GM23338 (cell line): ENCODE measurements around the gene FOXA1. TPM values are rescaled to one million over a fixed set of nuclear protein-coding genes. Genes with fewer than 3 reads are reported as not detected.

ENCODE experiments used
- ATAC-seq: fragments of 200-7000 bp; cut with Tn5 transposase; 3 replicates; pipeline ENCODE4 v1.9.1; 2020
- DNase-seq: peaks from one replicate; pipeline ENCODE4 v3.0.0-alpha.2; 2015; ENCODE audit warnings: low spot score
- H2AFZ ChIP-seq: fragments of 200-600 bp; sonication (generic); 2 replicates; pipeline ENCODE4 v1.8.0; 2016; ENCODE audit warnings: antibody characterized with exemption, mild to moderate bottlenecking, moderate library complexity
- H3F3A ChIP-seq: fragments of 200-600 bp; sonication (generic); replicated peaks from 2 replicates; pipeline ENCODE4 v1.8.0; 2017; ENCODE audit warnings: antibody characterized with exemption, mixed run types, low read depth
- H3K27ac ChIP-seq: fragments of 200-600 bp; sonication (generic); 2 replicates; pipeline ENCODE4 v1.6.1; 2016; ENCODE audit warnings: low read depth
- H3K27me3 ChIP-seq: fragments of 200-600 bp; sonication (generic); 2 replicates; pipeline ENCODE4 v1.8.0; 2016; ENCODE audit warnings: mild to moderate bottlenecking, mixed run types, moderate library complexity; ENCODE audit not compliant: insufficient read depth
- H3K36me3 ChIP-seq: fragments of 200-600 bp; sonication (generic); 2 replicates; pipeline ENCODE4 v1.8.0; 2016; ENCODE audit warnings: mild to moderate bottlenecking; ENCODE audit not compliant: insufficient read depth
- H3K4me1 ChIP-seq: fragments of 200-600 bp; sonication (generic); 2 replicates; pipeline ENCODE4 v1.8.0; 2016; ENCODE audit warnings: mild to moderate bottlenecking, moderate library complexity; ENCODE audit not compliant: insufficient read depth
- H3K4me2 ChIP-seq: fragments of 200-600 bp; sonication (generic); 2 replicates; pipeline ENCODE4 v1.7.1; 2017; ENCODE audit warnings: mixed run types
- H3K4me3 ChIP-seq: fragments of 200-600 bp; sonication (generic); 2 replicates; pipeline ENCODE4 v1.6.1; 2016; ENCODE audit warnings: mixed run types
- H3K79me2 ChIP-seq: fragments of 200-600 bp; sonication (generic); replicated peaks from 2 replicates; pipeline ENCODE4 v1.8.0; 2017; ENCODE audit warnings: mild to moderate bottlenecking; ENCODE audit not compliant: insufficient read depth
- H3K9me2 ChIP-seq: fragments of 200-600 bp; sonication (generic); 2 replicates; pipeline ENCODE4 v1.8.0; 2017; ENCODE audit not compliant: insufficient read depth
- H4K20me1 ChIP-seq: fragments of 200-600 bp; sonication (generic); replicated peaks from 2 replicates; pipeline ENCODE4 v1.8.0; 2017; ENCODE audit warnings: mild to moderate bottlenecking; ENCODE audit not compliant: insufficient read depth
- H3K27ac Mint-ChIP-seq: 2 replicates; pipeline ENCODE4 v1.8.0; 2020; ENCODE audit warnings: inconsistent platforms, mild to moderate bottlenecking, moderate library complexity, mixed read lengths
- H3K27me3 Mint-ChIP-seq: 3 replicates; pipeline ENCODE4 v1.8.0; 2022; ENCODE audit warnings: low read depth, mild to moderate bottlenecking, moderate library complexity, mixed read lengths, inconsistent platforms; ENCODE audit not compliant: insufficient read depth, poor library complexity
- H3K36me3 Mint-ChIP-seq: 3 replicates; pipeline ENCODE4 v1.8.0; 2021; ENCODE audit warnings: low read depth, mild to moderate bottlenecking, inconsistent platforms, moderate library complexity, mixed read lengths
- H3K4me1 Mint-ChIP-seq: 3 replicates; pipeline ENCODE4 v1.8.0; 2020; ENCODE audit warnings: mild to moderate bottlenecking, inconsistent platforms, mixed read lengths
- H3K4me3 Mint-ChIP-seq: 3 replicates; pipeline ENCODE4 v1.8.0; 2021; ENCODE audit warnings: moderate library complexity, mild to moderate bottlenecking, inconsistent platforms, mixed read lengths
- H3K9me3 Mint-ChIP-seq: 3 replicates; pipeline ENCODE4 v1.8.0; 2020; ENCODE audit warnings: moderate library complexity, mild to moderate bottlenecking, inconsistent platforms, mixed read lengths
- EZH2 ChIP-seq: fragments of 200-600 bp; sonication (generic); IDR thresholded peaks from one replicate; pipeline ENCODE4 v1.8.0; 2017; ENCODE audit warnings: antibody characterized with exemption, mild to moderate bottlenecking, low read depth; ENCODE audit not compliant: unreplicated experiment
- EZH2phosphoT487 ChIP-seq: fragments of 200-600 bp; sonication (generic); IDR thresholded peaks from one replicate; pipeline ENCODE4 v1.8.1; 2018; ENCODE audit warnings: antibody characterized with exemption; ENCODE audit not compliant: unreplicated experiment
- NANOG ChIP-seq: IDR thresholded peaks from 2 replicates; pipeline ENCODE4 v1.6.1; 2016; ENCODE audit warnings: antibody characterized with exemption, borderline replicate concordance
- ZNF114 ChIP-seq: fragments of 250-450 bp; sonication (Bioruptor Pico); IDR thresholded peaks from 2 replicates; pipeline ENCODE4 v1.5.0; 2020; ENCODE audit warnings: mild to moderate bottlenecking, moderate library complexity
- ZNF462 ChIP-seq: fragments of 250-450 bp; sonication (Bioruptor Pico); IDR thresholded peaks from 2 replicates; pipeline ENCODE4 v1.5.0; 2020; ENCODE audit warnings: mild to moderate bottlenecking, moderate library complexity
- polyA plus RNA-seq: library from polyadenylated mRNA; unstranded; fragments of >200 nt; fragmentation: Nextera tagmentation; extraction: Ambion mirVana; gene quantifications from 2 replicates; pipeline ENCODE4 v1.2.1, GENCODE V29; 2016
- total RNA-seq: library from RNA; depleted of rRNA; stranded (reverse); fragments of >200 nt; shearing (Covaris generic); gene quantifications from 2 replicates; pipeline ENCODE4 v1.2.3, GENCODE V29; 2014
- TF ChIP-seq, protein P1 (sequence below): IDR thresholded peaks from one replicate; pipeline ENCODE4 v1.6.1; 2018; ENCODE audit warnings: antibody characterized with exemption; ENCODE audit not compliant: unreplicated experiment

The FOXA1 gene
- total and polyA plus RNA-seq, 2 experiments from 2014 or later, result not detected

DNA sequence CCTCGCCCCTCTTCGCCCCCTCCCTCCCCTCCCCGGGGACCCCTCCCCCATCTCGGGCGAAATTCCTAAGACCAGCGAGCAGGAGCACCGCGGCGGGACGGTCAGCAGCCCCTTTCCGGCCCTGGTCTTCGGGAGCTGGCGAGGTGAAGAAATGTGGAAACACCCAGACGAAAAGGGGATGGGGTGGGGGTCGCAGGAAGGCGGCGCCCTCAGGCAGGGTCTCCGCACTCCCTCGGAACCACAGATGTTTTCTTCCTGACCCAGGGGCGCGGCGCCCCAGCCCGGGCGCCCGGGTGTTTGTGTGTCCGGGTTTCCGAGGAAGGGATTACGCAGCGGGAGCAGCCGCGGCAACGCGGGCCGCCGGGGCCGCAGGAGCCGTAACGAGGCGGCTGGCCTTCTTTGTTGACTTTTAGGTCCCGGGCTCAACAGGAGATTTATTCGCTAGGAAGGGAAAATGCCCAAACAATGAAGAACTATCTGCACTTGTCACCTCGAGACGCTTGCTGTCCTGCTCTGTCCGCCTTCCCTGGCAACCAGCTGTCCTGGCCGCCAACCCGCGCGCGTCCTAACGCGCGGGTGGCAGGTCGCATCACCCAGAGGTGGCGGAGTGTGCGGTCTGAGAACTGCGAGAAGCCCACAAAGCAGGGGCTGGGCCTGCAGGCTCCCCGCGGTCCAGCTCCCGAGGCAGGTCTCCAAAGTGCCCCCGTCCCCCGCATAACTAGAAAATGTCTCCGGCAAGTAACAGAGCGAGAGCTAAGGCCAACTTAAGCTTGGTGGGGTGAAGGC lies 7.0 kb downstream of the FOXA1 start:
- H3K79me2 ChIP-seq, result no peaks in the 10 kb centered on the region
- peaks cover 97% of the 10 kb centered on the region for H3K27me3 Mint-ChIP-seq
- peaks cover 19% of the 10 kb centered on the region for H4K20me1 ChIP-seq
- peaks cover 6% of the 10 kb centered on the region for H3F3A ChIP-seq
- H3K9me2 ChIP-seq, result no peaks in the 10 kb centered on the region
- peak overlapping the region; percentile 73 for H3K4me3 Mint-ChIP-seq
- peak overlapping the region; percentile 73 for H2AFZ ChIP-seq
- H3K27ac Mint-ChIP-seq, result no peak overlapping the region
- peak overlapping the region; percentile 75 for H3K4me3 ChIP-seq
- peaks cover 68% of the 10 kb centered on the region for H3K4me1 ChIP-seq
- peak overlapping the region; percentile 93 for H3K4me2 ChIP-seq
- TF ChIP-seq EZH2phosphoT487, result peak; percentile 61
- TF ChIP-seq, protein P1, sequence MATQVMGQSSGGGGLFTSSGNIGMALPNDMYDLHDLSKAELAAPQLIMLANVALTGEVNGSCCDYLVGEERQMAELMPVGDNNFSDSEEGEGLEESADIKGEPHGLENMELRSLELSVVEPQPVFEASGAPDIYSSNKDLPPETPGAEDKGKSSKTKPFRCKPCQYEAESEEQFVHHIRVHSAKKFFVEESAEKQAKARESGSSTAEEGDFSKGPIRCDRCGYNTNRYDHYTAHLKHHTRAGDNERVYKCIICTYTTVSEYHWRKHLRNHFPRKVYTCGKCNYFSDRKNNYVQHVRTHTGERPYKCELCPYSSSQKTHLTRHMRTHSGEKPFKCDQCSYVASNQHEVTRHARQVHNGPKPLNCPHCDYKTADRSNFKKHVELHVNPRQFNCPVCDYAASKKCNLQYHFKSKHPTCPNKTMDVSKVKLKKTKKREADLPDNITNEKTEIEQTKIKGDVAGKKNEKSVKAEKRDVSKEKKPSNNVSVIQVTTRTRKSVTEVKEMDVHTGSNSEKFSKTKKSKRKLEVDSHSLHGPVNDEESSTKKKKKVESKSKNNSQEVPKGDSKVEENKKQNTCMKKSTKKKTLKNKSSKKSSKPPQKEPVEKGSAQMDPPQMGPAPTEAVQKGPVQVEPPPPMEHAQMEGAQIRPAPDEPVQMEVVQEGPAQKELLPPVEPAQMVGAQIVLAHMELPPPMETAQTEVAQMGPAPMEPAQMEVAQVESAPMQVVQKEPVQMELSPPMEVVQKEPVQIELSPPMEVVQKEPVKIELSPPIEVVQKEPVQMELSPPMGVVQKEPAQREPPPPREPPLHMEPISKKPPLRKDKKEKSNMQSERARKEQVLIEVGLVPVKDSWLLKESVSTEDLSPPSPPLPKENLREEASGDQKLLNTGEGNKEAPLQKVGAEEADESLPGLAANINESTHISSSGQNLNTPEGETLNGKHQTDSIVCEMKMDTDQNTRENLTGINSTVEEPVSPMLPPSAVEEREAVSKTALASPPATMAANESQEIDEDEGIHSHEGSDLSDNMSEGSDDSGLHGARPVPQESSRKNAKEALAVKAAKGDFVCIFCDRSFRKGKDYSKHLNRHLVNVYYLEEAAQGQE, result no peak
- TF ChIP-seq EZH2, result peak; percentile 59
- no peak for TF ChIP-seq NANOG
- TF ChIP-seq ZNF462 (CRISPR knock-in tag), result no peak
- TF ChIP-seq ZNF114 (CRISPR knock-in tag), result no peak
- DNase-seq (peak; percentile 80), ATAC-seq (peak; percentile 4)
- peaks cover 100% of the 10 kb centered on the region for H3K27me3 ChIP-seq
- no peak overlapping the region for H3K27ac ChIP-seq
- no peaks in the 10 kb centered on the region for H3K36me3 ChIP-seq
- no peaks in the 10 kb centered on the region; the same call in 2 of the 3 replicates for H3K9me3 Mint-ChIP-seq
- H3K4me1 Mint-ChIP-seq, result peaks cover 60% of the 10 kb centered on the region
- no peaks in the 10 kb centered on the region for H3K36me3 Mint-ChIP-seq
